Endothelial cell of hepatic sinusoid (primary cell): Measurements from ENCODE around the gene MTFR1L.
"Not testable (repeated sequence)": the region's sequence is repeated elsewhere in the genome, so short reads cannot be mapped to it uniquely, and the experiment has no call there.

Experiments used
- in situ Hi-C: cut with HindIII; loops from 2 replicates; pipeline ENCODE4 v1.10.0; 2017; ENCODE audit warnings: low sequenced_read_pairs

MTFR1L gene

DNA sequence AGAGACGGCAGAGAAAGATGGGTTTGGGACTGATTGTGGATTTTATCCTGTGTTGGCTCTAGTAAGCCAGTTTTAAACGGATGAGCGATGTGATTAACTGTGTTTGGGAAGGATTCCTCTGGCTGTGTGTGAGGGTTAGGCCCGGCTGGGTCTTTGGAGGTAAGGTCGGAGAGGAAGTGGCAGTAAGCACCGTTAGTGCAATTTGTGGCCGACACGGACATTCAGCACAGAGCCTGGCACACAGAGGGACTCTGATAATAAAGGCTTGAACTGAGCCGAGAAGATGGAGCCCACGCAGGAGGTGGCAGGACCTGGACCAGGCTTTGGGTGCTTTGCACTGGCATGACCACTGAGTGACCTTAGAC, 1.3 kb downstream of the MTFR1L start:
- in situ Hi-C loops, result no loop called here

DNA sequence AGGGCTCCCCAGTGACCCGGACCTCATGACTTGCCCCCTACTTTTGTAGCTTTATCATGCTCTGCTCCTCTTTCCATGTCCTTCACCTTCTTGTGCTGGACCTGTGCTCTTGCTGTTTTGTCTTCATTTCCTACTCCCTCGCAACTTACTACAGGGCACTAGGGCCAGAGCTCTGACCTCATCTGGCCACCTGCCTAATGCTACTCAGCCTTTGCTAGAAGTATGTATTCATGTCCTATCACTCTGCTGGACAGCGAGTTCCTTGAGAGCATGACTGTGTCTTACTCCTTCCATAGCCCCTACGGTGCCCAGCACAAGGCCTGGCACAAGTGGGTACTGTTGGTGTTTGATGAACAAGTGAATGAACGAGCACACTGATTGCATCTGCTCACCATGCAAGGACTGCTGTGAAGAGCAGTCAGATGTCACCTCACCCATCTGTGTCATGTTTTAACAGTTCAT, 1.9 kb downstream of the MTFR1L start:
- in situ Hi-C loops, result no loop called here

GRCh38 chr1:25825605-25826004, 5.9 kb downstream of the MTFR1L start:
- in situ Hi-C loops, result no loop called here

GRCh38 chr1:25826571-25826970, 6.8 kb downstream of the MTFR1L start:
- in situ Hi-C loops, result no loop called here

DNA sequence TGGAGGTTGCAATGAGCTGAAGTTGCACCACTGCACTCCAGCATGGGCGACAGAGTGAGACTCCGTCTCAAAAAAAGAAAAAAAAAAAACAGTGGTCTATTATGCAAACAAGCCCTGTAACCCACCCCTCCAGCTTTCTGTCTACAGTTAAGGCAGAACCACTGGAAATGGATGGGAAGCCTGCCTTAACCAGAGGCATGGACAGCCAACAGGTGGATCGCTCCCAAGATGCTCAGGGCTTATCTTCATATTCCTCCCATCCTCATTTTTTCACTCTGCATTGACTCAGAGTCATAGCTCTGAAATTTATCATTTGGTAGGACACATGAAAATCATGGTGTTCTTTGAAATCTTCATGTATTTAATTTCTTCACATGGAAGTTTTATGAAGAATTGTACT, 8.7 kb downstream of the MTFR1L start:
- in situ Hi-C loops, result no loop called here

- in situ Hi-C loops, result no loop called here
These were observed 9.3 kb downstream of the MTFR1L start for GRCh38 chr1:25829046-25829445.

- in situ Hi-C loops, result no loop called here
These were observed 11.9 kb downstream of the MTFR1L start for GRCh38 chr1:25831569-25832196.

DNA sequence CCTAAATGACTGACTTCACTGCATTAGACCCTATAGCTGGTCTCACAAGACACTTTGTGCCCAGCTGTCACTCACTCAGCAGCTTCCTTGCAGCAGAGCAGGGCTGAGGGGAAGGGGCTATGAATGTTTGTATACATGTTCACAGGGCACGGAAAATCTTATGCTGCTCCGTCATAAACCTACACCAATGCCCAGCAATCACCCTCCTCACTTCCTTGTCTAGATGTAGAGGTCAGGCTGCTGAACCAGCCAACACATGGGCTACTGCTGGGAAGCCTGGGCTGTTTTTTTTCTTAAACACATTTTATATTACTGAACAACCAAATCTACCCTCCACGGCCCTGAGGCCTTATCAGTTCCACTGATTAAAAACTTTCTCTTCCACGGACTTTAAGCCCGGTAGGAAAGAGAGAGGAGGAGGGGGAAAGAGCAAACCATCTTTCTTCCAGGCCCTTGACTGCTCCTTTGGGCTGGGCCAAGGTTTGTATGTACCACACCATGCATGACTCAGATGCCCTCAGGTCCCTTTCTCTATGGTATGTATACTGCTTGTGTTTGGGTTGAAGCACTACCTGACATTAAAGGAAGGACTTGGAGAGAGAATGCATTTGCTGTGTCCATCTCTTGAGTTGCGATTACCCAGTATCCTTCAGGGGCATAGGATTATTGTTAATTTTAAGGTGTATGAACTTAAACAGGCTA, 12.7 kb downstream of the MTFR1L start:
- in situ Hi-C loops, result no loop called here

DNA sequence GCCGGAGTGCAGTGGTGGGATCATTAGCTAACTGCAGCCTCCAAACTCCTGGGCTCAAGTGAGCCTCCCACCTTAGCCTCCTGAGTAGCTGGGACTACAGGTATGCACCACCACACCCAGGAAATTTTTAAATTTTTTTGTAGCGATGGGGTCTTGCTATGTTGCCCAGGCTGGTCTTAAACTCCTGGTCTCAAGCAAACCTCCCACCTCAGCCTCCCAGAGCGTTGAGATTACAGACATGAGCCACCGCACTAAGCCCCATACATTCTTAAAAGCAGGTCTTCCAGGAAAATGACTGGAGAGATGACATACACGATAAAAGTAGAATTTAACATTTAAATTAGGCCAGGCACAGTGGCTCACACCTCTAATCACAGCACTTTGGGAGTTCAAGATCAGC, 13.4 kb downstream of the MTFR1L start:
- in situ Hi-C loops, result no loop called here

DNA sequence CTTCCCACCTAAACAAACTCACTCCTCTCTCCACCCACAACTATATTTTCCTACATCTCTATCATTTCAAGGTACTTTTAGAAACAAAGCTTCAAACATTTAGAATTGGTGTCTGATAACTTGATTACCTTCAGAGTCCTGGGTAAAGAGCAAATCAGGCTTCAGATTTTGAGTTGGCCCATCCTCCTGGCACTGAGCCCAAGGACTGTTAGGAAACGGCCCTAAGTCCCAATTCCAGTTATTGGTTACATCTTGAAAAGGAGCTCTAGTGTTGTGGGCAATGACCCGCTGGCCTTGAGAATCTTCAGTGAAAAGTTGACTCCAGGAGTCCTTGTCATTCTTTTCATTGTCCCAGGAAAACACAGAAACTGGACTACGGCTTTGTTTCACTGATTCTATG, 15.1 kb downstream of the MTFR1L start:
- in situ Hi-C loops, result no loop called here

- in situ Hi-C loops, result no loop called here
These were observed 16.9 kb downstream of the MTFR1L start for GRCh38 chr1:25836695-25837094.

DNA sequence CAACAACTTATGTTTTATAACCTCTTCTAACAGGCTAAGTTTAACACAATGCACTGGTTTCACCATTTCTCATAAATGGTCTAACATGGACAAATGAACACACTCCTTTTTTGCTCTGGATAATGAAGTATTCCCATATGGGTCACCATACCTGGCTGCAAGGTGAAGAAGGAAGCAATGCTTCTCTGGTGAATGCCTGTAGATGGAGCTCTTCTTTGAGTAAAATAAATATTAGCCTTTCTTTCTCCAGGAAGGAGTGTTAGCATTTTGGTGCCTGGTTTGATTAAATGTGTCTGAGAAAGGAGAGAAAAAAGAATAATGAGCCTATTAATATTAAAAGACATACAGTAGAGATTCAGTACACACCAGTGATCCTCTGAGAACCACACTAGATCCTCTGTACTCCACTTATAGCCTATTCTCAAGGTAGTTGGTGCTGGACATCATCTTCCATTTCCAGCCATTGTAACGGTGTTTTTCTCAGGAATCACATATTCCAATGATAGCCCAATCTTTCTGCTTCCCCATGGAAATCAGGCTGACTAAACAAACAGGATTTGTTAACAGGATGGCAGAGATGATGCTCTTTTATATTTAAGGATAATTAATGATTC, 17.6 kb downstream of the MTFR1L start:
- in situ Hi-C loops, result no loop called here

GRCh38 chr1:25839808-25840207, 20.1 kb downstream of the MTFR1L start:
- in situ Hi-C loops, result not testable (repeated sequence)

- in situ Hi-C loops, result no loop called here
These were observed 23.7 kb downstream of the MTFR1L start for GRCh38 chr1:25843483-25843882.

DNA sequence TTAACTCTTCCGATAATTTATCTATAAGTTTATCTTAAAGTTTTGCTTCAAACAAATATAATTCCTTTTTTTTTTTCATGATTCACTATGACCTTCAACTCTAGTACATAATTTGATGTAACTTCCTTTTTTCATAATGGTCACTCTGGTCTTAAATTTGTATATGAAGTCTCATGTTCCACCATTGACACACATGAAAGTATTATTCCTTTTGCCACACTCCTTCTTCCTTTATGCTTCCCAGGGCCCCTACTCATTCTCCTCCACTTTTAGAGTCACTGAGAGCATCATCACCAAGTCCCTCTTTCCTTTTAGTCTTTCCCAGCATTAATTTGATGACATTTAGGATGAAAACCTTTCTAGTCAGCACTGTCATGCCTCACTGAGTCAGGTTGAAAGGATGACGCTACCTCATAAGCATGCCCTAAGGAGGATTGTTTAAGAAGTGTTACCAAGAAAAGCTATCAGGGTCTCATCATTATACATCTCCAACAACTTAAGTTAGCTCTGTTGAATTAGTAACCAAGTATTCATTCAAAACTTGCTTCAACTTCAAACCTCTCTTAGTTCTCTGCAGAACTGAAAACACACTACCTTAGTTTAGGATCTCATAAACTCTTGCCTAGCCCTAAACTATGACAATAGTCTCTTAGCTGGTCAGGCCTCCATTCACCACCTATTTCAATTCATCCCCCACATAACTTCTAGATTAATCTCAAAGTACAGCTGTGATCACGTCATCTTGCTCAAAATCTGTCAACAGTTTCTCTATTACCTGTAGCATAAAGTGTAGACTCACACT, 25.0 kb downstream of the MTFR1L start:
- in situ Hi-C loops, result no loop called here

DNA sequence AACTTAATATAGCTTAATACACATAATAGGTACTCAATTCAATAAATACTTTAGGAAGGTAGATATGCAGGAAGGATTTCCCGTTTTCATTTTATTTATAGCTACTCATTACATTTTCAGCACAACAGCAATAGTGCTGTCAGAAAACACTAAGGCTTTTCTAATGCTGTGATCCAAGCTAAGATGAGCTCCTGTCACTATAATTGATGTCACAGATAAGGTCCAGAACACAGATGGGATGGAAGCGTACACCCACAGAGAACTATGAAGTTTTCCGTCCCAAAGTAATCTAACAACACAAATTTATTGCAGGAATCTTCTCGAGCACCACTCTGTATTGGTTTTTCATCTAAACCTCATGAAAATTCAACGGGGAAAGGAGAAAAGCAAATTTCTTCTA, 25.9 kb downstream of the MTFR1L start:
- in situ Hi-C loops, result no loop called here

DNA sequence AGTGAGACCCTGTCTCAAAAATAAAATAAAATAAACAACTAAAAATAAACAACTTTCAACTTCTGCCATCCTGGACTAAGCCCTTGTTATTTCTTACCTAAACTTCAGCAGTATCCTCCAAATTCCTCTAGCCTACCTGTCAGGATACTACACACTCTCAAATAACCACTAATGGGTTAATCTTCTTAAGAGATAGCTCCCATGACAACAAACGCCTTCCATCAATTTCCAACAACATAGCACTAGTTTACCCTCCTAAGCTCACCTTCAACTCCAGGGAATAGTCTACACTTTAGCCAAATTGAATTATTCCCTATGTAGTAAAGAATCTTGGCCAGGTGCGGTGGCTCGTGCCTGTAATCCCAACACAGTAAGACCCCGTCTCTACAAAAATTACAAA, 28.2 kb downstream of the MTFR1L start:
- in situ Hi-C loops, result no loop called here

- in situ Hi-C loops, result no loop called here
These were observed 28.8 kb downstream of the MTFR1L start for GRCh38 chr1:25848531-25848930.

GRCh38 chr1:25854554-25854953, 34.8 kb downstream of the MTFR1L start:
- in situ Hi-C loops, result loop anchor here (5.0 kb wide), 1 partner anchor 43 kb away; no protein-coding TSS in a partner anchor

DNA sequence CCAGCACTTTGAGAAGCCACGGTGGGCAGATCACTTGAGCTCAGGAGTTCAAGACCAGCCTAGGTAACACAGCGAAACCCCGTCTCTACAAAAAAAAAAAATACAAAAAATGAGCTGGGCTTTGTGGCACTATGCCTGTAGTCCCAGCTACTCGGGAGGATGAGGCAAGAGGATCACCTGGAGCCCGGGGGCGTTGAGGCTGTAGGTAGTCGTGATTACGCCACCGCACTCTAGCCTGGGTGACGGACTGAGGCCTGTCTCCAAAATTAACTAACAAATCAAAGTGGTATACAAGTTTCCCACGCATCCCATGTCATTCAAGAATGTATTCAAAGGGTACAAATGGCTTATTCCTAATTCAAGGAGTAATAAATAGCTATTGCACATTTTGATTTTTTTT, 37.1 kb downstream of the MTFR1L start:
- in situ Hi-C loops, result no loop called here

DNA sequence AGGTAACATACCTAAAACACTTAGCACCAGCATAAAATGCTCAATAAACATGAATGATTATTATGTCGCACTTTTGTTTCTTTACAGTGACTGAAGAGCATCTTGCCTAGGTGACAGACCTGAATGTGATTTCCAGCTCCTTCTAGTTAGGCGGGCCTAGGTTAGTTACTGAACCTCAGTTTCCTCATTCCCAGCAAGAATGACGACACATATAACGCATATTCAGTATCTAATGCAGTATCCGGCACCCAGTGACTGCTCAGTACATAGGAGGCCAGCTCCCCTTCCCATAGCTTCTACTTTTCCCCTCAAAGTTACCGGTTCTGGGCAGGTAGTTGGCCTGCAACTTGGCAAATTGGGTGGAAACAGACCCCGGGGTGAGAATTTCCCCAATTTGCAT, 38.7 kb downstream of the MTFR1L start:
- in situ Hi-C loops, result no loop called here
